K562 (cell line): ENCODE measurements around the gene CREB3L2. TPM values are rescaled to one million over a fixed set of nuclear protein-coding genes. Genes with fewer than 3 reads are reported as not detected.

Source experiments
- GABPA ChIP-seq: fragments of 200-800 bp; sonication (Bioruptor generic); conservative IDR thresholded peaks from 2 replicates; pipeline ENCODE4 v1.6.1; 2016; ENCODE audit warnings: low read depth, missing genetic modification characterization, missing compliant biosample characterization
- HDAC1 ChIP-seq, 2 experiments: fragments of 450-650 bp; IDR thresholded peaks; 2 replicates each; pipeline ENCODE4 v1.6.1; 2016 to 2017; ENCODE audit warnings: inconsistent platforms in 1 of 2, mild to moderate bottlenecking in 1 of 2, moderate library complexity in 1 of 2
- HNRNPH1 ChIP-seq: fragments of 200-400 bp; formaldehyde crosslinking; optimal IDR thresholded peaks from 2 replicates; pipeline ENCODE3; 2017; ENCODE audit warnings: low read depth, mild to moderate bottlenecking, low read length, moderate library complexity
- KHSRP ChIP-seq: fragments of 450-650 bp; IDR thresholded peaks from 2 replicates; pipeline ENCODE4 v1.6.1; 2017
- KLF10 ChIP-seq: fragments of 250-450 bp; sonication (Bioruptor Pico); IDR thresholded peaks from 2 replicates; pipeline ENCODE4 v1.6.1; 2021; ENCODE audit warnings: matching md5 sums
- KLF16 ChIP-seq: IDR thresholded peaks from 2 replicates; pipeline ENCODE4 v1.6.1; 2016; ENCODE audit warnings: antibody characterized with exemption
- MCM2 ChIP-seq: fragments of 450-650 bp; IDR thresholded peaks from 2 replicates; pipeline ENCODE4 v1.6.1; 2017; ENCODE audit warnings: low read depth, mild to moderate bottlenecking
- STAT5A ChIP-seq: IDR thresholded peaks from 2 replicates; pipeline ENCODE4 v1.6.1; 2012; ENCODE audit warnings: low read length, inconsistent platforms, borderline replicate concordance
- SUPT5H ChIP-seq: fragments of 450-650 bp; IDR thresholded peaks from 2 replicates; pipeline ENCODE4 v1.6.1; 2016
- ZBTB34 ChIP-seq: fragments of 250-450 bp; sonication (Bioruptor Pico); IDR thresholded peaks from 2 replicates; pipeline ENCODE4 v1.8.0; 2021; ENCODE audit warnings: mild to moderate bottlenecking, moderate library complexity
- ZNF436 ChIP-seq: fragments of 250-450, 450-650 bp; sonication (Bioruptor Pico); formaldehyde crosslinking; IDR thresholded peaks from 2 replicates; pipeline ENCODE4 v1.7.0; 2020; ENCODE audit warnings: mild to moderate bottlenecking
- polyA plus RNA-seq, 8 experiments: library from polyadenylated mRNA; depleted of rRNA in 4 of 8; stranded (reverse) in 5 of 8; unstranded in 3 of 8; fragments of >200 nt; fragmentation: Nextera tagmentation in 2 of 8; fragmentation: Illumina TruSeq in 1 of 8; extraction: Ambion mirVana in 2 of 8; extraction: Trizol in 1 of 8; gene quantifications; 2 replicates each; pipeline versions ENCODE4 v1.2.1 to v1.2.3, GENCODE V29; 2011 to 2014; ENCODE audit warnings: inconsistent platforms in 1 of 8, missing spikeins in 1 of 8
- total RNA-seq, 7 experiments: library from RNA; depleted of rRNA in 6 of 7; stranded (reverse); fragments of >200 nt in 6 of 7; fragmentation: Illumina TruSeq in 2 of 7; extraction: Trizol in 2 of 7; gene quantifications; 2 replicates each; pipeline versions ENCODE4 v1.2.1 to v1.2.3, GENCODE V29; 2011 to 2021; ENCODE audit warnings: low replicate concordance in 1 of 7
- TF ChIP-seq, protein P1 (sequence below), 2 experiments: fragments of 450-650 bp in 1 of 2; sonication (generic) in 1 of 2; formaldehyde crosslinking in 1 of 2; IDR thresholded peaks; 2 replicates each; pipeline versions ENCODE4 v1.7.1 to v1.9.0; 2016 to 2022; ENCODE audit warnings: inconsistent platforms in 1 of 2, mild to moderate bottlenecking in 1 of 2, missing genetic modification reagents in 1 of 2
- TF ChIP-seq, protein P2 (sequence below): fragments of 250-450 bp; sonication (Bioruptor Pico); IDR thresholded peaks from 2 replicates; pipeline ENCODE4 v1.9.0; 2021; ENCODE audit warnings: mild to moderate bottlenecking, inconsistent platforms

Gene CREB3L2
- total and polyA plus RNA-seq, 9 of the 15 experiments (the other 6 are each of a cell fraction or from before 2014, with no cell fraction given): 7.1 to 45.6 (median 15.8) TPM

- TF ChIP-seq KLF10: no peak
- no peak for TF ChIP-seq HNRNPH1
- no peak for TF ChIP-seq STAT5A
- TF ChIP-seq SUPT5H: no peak
- TF ChIP-seq MCM2: no peak
- TF ChIP-seq KLF16: peak; percentile 63; the same call in 1 of the 2 replicates
- TF ChIP-seq KHSRP: no peak
- TF ChIP-seq, protein P1, sequence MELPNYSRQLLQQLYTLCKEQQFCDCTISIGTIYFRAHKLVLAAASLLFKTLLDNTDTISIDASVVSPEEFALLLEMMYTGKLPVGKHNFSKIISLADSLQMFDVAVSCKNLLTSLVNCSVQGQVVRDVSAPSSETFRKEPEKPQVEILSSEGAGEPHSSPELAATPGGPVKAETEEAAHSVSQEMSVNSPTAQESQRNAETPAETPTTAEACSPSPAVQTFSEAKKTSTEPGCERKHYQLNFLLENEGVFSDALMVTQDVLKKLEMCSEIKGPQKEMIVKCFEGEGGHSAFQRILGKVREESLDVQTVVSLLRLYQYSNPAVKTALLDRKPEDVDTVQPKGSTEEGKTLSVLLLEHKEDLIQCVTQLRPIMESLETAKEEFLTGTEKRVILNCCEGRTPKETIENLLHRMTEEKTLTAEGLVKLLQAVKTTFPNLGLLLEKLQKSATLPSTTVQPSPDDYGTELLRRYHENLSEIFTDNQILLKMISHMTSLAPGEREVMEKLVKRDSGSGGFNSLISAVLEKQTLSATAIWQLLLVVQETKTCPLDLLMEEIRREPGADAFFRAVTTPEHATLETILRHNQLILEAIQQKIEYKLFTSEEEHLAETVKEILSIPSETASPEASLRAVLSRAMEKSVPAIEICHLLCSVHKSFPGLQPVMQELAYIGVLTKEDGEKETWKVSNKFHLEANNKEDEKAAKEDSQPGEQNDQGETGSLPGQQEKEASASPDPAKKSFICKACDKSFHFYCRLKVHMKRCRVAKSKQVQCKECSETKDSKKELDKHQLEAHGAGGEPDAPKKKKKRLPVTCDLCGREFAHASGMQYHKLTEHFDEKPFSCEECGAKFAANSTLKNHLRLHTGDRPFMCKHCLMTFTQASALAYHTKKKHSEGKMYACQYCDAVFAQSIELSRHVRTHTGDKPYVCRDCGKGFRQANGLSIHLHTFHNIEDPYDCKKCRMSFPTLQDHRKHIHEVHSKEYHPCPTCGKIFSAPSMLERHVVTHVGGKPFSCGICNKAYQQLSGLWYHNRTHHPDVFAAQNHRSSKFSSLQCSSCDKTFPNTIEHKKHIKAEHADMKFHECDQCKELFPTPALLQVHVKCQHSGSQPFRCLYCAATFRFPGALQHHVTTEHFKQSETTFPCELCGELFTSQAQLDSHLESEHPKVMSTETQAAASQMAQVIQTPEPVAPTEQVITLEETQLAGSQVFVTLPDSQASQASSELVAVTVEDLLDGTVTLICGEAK (IDR thresholded peaks at IDR 0.05): peak; percentile 28; the same call in 1 of the 2 replicates
- TF ChIP-seq, protein P1 (CRISPR knock-in tag; IDR thresholded peaks at IDR 0.05): no peak
- peak; percentile 67 for TF ChIP-seq GABPA (tag)
- no peak for TF ChIP-seq ZNF436 (CRISPR knock-in tag)
- TF ChIP-seq ZBTB34: no peak
- TF ChIP-seq, protein P2, sequence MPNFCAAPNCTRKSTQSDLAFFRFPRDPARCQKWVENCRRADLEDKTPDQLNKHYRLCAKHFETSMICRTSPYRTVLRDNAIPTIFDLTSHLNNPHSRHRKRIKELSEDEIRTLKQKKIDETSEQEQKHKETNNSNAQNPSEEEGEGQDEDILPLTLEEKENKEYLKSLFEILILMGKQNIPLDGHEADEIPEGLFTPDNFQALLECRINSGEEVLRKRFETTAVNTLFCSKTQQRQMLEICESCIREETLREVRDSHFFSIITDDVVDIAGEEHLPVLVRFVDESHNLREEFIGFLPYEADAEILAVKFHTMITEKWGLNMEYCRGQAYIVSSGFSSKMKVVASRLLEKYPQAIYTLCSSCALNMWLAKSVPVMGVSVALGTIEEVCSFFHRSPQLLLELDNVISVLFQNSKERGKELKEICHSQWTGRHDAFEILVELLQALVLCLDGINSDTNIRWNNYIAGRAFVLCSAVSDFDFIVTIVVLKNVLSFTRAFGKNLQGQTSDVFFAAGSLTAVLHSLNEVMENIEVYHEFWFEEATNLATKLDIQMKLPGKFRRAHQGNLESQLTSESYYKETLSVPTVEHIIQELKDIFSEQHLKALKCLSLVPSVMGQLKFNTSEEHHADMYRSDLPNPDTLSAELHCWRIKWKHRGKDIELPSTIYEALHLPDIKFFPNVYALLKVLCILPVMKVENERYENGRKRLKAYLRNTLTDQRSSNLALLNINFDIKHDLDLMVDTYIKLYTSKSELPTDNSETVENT (CRISPR knock-in tag): no peak
- no peak for TF ChIP-seq HDAC1 (IDR thresholded peaks at IDR 0.05)
Measured at GRCh38 chr7:137996386-137996851, 5.5 kb downstream of the CREB3L2 start (continued).
